Common myeloid progenitor, CD34-positive (primary cell): Measurements from ENCODE around the gene ARRB1.

Source experiments
- CTCF ChIA-PET: fragments of 350-600 bp; sonication (Branson Sonifier 250); formaldehyde crosslinking; loops from one replicate; lab custom pipeline; 2021; ENCODE audit warnings: antibody characterized with exemption; lab: Charles Lee
- POLR2A ChIA-PET: fragments of 350-600 bp; sonication (Branson Sonifier 250); formaldehyde crosslinking; loops from one replicate; lab custom pipeline; 2021; ENCODE audit warnings: antibody characterized with exemption; lab: Charles Lee
- DNase-seq, 3 donors: peaks; one replicate each; pipeline versions ENCODE4 v3.0.0 to v3.0.0-alpha.2; 2013
- H3K27ac ChIP-seq, 2 experiments: 1 replicate in 1 of 2; 2 replicates in 1 of 2; pipeline ENCODE4 v1.7.0; 2013; ENCODE audit warnings: inconsistent platforms in 2 of 2, low read length in 2 of 2, mild to moderate bottlenecking in 2 of 2, low read depth in 1 of 2, moderate library complexity in 1 of 2; ENCODE audit not compliant: severe bottlenecking in 2 of 2, insufficient read depth in 1 of 2, poor library complexity in 1 of 2
- H3K27me3 ChIP-seq, 5 experiments: replicated peaks in 2 of 5; 1 replicate in 3 of 5; 2 replicates in 2 of 5; pipeline versions ENCODE4 v1.6.1 to v1.7.0; 2013; ENCODE audit warnings: low read length in 4 of 5, mild to moderate bottlenecking in 2 of 5, moderate library complexity in 2 of 5, inconsistent platforms in 1 of 5; ENCODE audit not compliant: insufficient read depth in 5 of 5, control insufficient read depth in 4 of 5
- H3K36me3 ChIP-seq, 4 experiments: 1 replicate in 2 of 4; 2 replicates in 2 of 4; pipeline versions ENCODE4 v1.6.1 to v1.7.0; 2013; ENCODE audit warnings: low read length in 3 of 4, control low read depth in 1 of 4, mild to moderate bottlenecking in 1 of 4; ENCODE audit not compliant: control insufficient read depth in 4 of 4, insufficient read depth in 4 of 4
- H3K4me1 ChIP-seq, 4 experiments: 1 replicate in 3 of 4; 2 replicates in 1 of 4; pipeline versions ENCODE4 v1.6.1 to v1.7.1; 2013; ENCODE audit warnings: low read length in 3 of 4, mild to moderate bottlenecking in 3 of 4, control low read depth in 1 of 4, inconsistent platforms in 1 of 4, moderate library complexity in 1 of 4; ENCODE audit not compliant: control insufficient read depth in 4 of 4, insufficient read depth in 4 of 4; ENCODE audit errors: control extremely low read depth in 1 of 4
- H3K4me3 ChIP-seq, 7 experiments: 1 replicate in 4 of 7; 2 replicates in 3 of 7; pipeline versions ENCODE4 v1.5.1 to v1.7.0; 2013; ENCODE audit warnings: mild to moderate bottlenecking in 7 of 7, low read length in 6 of 7, moderate library complexity in 6 of 7, inconsistent platforms in 2 of 7, low read depth in 2 of 7, control low read depth in 1 of 7; ENCODE audit not compliant: insufficient read depth in 4 of 7, control insufficient read depth in 1 of 7; ENCODE audit errors: extremely low read depth in 1 of 7
- H3K9me3 ChIP-seq, 5 experiments: 1 replicate in 4 of 5; 2 replicates in 1 of 5; pipeline versions ENCODE4 v1.6.1 to v1.7.1; 2013; ENCODE audit warnings: low read length in 4 of 5, mild to moderate bottlenecking in 2 of 5, inconsistent platforms in 1 of 5, low read depth in 1 of 5, moderate library complexity in 1 of 5; ENCODE audit not compliant: control insufficient read depth in 4 of 5, insufficient read depth in 2 of 5; ENCODE audit errors: control extremely low read depth in 1 of 5
- WGBS: methylation state at CpG from one replicate; pipeline ENCODE4 v1.1.5; 2013; ENCODE audit not compliant: insufficient coverage; 5-methylcytosine and 5-hydroxymethylcytosine counted together

Gene ARRB1

DNA sequence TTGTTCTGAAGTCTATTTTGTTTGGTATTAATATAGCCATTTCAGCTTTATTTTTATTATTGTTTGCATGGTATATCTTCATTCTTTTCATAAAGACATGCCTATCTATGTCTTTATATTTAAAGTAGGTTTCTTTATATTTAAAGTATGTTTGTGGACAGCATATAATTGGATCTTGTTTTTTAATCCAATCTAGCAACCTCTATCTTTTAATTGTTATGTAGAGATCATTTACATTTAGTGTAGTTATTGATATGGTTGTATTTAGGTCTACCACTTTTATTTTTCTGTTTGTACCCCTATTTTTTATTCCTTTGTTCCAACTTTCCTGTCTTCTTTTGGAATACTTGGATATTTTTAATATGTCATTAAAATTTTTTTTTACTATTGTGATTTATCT is 97.1 kb downstream of the ARRB1 start:
- DNase-seq = no peak
- ChIA-PET POLR2A (no interaction called here), CTCF (interaction anchor here (1.8 kb wide), 1 partner anchor 12 kb away, joined by 7 read pairs; no protein-coding TSS in a partner anchor)
- Histone ChIP-seq H3K27me3 (peaks cover 0 to 4% (median 0%) of the 10 kb centered on the region in 5 experiments), H3K4me3 (no peak overlapping the region), H3K36me3 (no peaks in the 10 kb centered on the region), H3K27ac (no peak overlapping the region), H3K4me1 (no peaks in the 10 kb centered on the region), H3K9me3 (peaks cover 1 to 6% (median 4%) of the 10 kb centered on the region in 5 experiments)

DNA sequence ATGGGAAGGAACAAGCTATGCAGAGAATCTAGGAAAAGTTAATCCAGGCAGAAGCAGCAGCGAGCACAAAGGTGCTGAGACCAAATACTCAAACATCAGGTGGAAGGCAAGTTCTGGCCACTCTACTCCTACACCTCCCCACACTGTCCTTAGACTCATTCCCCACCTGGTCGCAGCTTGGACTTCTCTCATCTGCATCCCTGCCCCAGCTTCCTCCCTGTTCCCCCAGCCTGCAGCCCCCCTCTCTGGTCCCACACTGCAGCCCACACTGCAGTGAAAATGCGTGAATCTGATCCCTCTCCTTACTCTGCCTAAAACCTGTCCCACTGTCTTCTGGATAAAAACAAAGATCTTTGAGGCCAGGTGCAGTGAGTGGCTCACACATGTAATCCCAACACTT is 101.8 kb downstream of the ARRB1 start:
- peaks cover 0 to 7% (median 4%) of the 10 kb centered on the region in 5 experiments for H3K27me3 ChIP-seq
- peaks cover 1 to 6% (median 4%) of the 10 kb centered on the region in 5 experiments for H3K9me3 ChIP-seq
- no peaks in the 10 kb centered on the region for H3K36me3 ChIP-seq
- WGBS = 81% methylated on average over 3 of the region's 3 CpGs
- ChIA-PET POLR2A (no interaction called here), CTCF (interaction anchor here (0.6 to 15.7 kb wide), 15 partner anchors 7 to 227 kb away, joined by 3 to 239 read pairs (median 6); partner anchors contain the start of gene TPBGL)
- no peak overlapping the region for H3K4me3 ChIP-seq
- no peaks in the 10 kb centered on the region for H3K4me1 ChIP-seq
- DNase-seq = no peak
- H3K27ac ChIP-seq = no peak overlapping the region

DNA sequence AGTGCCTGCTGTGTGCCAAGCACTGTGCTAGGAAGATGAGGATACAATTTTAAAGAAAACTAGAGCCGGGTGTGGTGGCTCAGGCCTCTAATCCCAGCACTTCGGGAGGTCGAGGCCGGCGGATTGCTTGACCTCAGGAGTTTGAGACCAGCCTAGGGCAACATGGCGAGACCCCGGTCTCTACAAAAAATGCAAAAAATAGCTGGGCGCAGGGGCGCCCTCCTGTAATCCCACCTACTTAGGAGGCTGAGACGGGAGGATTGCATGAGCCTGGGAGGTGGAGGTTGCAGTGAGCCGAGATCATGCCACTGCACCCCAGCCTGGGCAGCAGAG is 102.6 kb downstream of the ARRB1 start:
- Histone ChIP-seq H3K4me1 (no peaks in the 10 kb centered on the region), H3K27me3 (peaks cover 0 to 15% (median 10%) of the 10 kb centered on the region in 5 experiments), H3K9me3 (peaks cover 1 to 6% (median 4%) of the 10 kb centered on the region in 5 experiments), H3K4me3 (no peak overlapping the region), H3K36me3 (no peaks in the 10 kb centered on the region), H3K27ac (no peak overlapping the region)
- WGBS = 64% methylated on average over 5 of the region's 11 CpGs
- ChIA-PET CTCF (interaction anchor here (0.8 to 15.7 kb wide), 31 partner anchors 7 to 549 kb away, joined by 3 to 239 read pairs (median 5); partner anchors contain the start of gene TPBGL), POLR2A (no interaction called here)
- DNase-seq = no peak

DNA sequence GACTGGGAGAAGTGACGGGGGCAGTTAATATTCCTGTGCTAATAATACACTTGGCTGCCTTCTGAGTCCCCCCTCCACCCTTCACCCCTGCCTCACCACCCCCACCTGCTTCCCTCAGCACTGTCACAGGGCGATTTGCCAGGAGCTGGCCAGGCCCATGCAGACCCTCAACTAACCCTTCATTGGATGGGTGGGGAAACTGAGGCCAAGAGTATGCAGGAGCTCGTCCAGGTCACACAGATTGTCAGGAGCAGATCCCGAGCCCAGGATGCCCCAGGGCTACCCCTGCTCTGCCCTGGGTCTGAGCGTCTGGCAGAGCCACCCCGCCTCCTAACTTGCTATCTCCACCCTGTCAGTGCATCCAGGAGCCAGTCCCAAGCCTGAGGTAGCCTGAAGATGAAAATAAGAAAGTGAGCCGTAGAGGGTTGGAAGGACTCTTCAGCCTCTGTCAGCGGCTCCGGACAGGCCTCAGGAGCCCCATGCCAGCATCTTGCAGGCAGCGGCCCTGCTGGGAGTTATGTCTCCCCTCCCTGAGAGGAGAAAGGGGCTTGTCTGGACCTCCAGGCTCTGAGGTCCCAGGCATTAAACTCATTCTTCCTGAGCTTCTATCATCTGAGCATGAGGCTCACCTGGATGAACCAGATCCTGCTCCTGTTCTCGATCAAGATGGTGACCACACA is 104.7 kb downstream of the ARRB1 start:
- 94% methylated on average over 8 of the region's 11 CpGs for WGBS
- no peak overlapping the region for H3K27ac ChIP-seq
- H3K36me3 ChIP-seq = no peaks in the 10 kb centered on the region
- H3K9me3 ChIP-seq = no peaks in the 10 kb centered on the region
- POLR2A ChIA-PET = interaction anchor here (0.6 kb wide), 1 partner anchor 14 kb away, joined by 3 read pairs; no protein-coding TSS in a partner anchor
- CTCF ChIA-PET = interaction anchor here (0.9 to 15.7 kb wide), 12 partner anchors 8 to 317 kb away, joined by 3 to 239 read pairs (median 6); no protein-coding TSS in a partner anchor
- peaks cover 0 to 36% (median 26%) of the 10 kb centered on the region in 5 experiments for H3K27me3 ChIP-seq
- peaks cover 0 to 6% (median 3%) of the 10 kb centered on the region in 4 experiments for H3K4me1 ChIP-seq
- H3K4me3 ChIP-seq = no peak overlapping the region
- no peak for DNase-seq

DNA sequence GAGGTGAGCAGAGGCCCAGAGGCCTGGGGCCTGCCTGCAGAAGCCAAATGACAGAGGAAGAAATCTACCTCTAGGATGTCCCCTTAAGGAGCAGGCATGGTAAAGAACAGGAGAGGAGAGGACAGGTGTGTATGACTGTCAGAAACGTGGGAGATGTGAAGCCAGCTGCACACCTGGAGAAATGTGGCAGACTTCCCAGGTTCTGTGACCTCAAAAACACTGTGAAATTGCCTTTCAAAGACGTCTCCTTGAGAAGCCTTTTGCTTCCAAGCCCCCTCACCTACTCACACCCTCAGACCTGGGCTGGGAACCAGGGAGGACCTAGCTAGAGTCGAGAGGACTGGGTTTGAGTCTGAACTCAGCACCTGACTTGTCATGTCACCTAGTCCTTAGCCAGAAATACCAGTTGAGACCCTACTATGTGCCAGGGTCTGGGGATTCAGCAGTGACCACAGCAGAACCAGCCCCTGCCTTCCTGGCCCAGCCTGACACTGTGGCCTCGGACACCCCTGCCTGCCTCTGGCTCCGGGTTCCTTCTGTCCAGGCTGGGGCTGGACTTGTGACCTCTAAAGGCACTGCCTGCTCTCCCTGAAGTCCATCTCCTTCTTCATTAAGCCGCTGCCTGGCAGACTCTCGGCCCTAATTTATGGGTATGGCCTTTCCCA is 105.3 kb downstream of the ARRB1 start:
- DNase-seq = no peak
- peaks cover 0 to 41% (median 30%) of the 10 kb centered on the region in 5 experiments for H3K27me3 ChIP-seq

DNA sequence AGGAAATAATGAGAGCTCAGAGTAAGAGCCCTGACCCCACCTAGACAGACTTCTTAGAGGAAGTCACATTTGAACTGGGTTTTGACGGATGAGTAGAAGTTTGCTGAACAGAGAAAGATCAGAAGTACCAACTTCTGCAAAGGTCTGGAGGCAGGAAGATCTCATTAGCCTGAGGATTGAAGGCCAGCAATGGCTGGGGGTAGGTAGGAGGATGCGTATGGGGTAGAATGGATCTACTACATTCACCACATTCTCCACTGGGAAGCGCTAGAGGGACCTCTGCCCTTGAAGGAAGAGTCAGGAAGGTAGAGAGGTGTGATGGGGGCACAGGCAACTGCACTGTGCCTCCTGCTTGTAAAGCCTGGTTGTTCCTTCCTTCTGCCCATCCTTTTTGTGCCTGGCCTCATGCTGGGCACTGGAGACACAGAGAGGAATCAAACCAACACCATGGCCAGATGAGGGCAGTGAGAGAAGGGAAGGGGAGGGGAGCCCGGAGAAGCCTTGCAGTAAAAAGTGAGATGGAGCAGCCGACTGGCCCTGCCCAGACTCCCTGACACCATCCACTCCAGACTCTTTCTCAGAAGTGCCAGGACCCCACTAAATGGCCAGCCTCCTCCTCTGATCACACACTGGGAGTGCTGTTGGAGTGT is 106.0 kb downstream of the ARRB1 start:
- no peak for DNase-seq
- POLR2A ChIA-PET = no interaction called here
- Histone ChIP-seq H3K4me1 (peaks cover 0 to 18% (median 13%) of the 10 kb centered on the region in 4 experiments), H3K4me3 (no peak overlapping the region), H3K27me3 (peaks cover 0 to 48% (median 30%) of the 10 kb centered on the region in 5 experiments), H3K36me3 (no peaks in the 10 kb centered on the region), H3K27ac (no peak overlapping the region), H3K9me3 (no peaks in the 10 kb centered on the region)
- 92% methylated on average over 2 of the region's 5 CpGs for WGBS
- CTCF ChIA-PET = interaction anchor here (1.0 to 15.7 kb wide), 7 partner anchors 12 to 222 kb away, joined by 3 to 239 read pairs (median 5); no protein-coding TSS in a partner anchor

More for the DNA sequence above, 105.3 kb downstream of the ARRB1 start:
- Histone ChIP-seq H3K4me1 (peaks cover 0 to 12% (median 6%) of the 10 kb centered on the region in 4 experiments), H3K27ac (no peak overlapping the region), H3K36me3 (no peaks in the 10 kb centered on the region), H3K4me3 (no peak overlapping the region), H3K9me3 (no peaks in the 10 kb centered on the region)
- 76% methylated on average over 4 of the region's 7 CpGs for WGBS
- ChIA-PET CTCF (interaction anchor here (1.0 to 15.7 kb wide), 5 partner anchors 20 to 317 kb away, joined by 3 to 239 read pairs (median 17); no protein-coding TSS in a partner anchor), POLR2A (no interaction called here)
